Activated T-helper 2 cell treated with anti-CD3 and anti-CD28 coated beads, Interferon-gamma antibody, Interleukin-2, Interleukin-4, amounts not matched to agents 10 μg/mL and 5 μg/mL and 100 μg/mL, durations not matched to agents 14 hours and 24 hours and 36 hours (primary cell): Measurements from ENCODE around the gene CRIM1. TPM values are rescaled to one million over a fixed set of nuclear protein-coding genes. Genes with fewer than 3 reads are reported as not detected.
"Not testable (repeated sequence)": the region's sequence is repeated elsewhere in the genome, so short reads cannot be mapped to it uniquely, and the experiment has no call there.

ENCODE experiments used
- DNase-seq: peaks from one replicate; pipeline ENCODE4 v3.0.0; 2021; ENCODE audit warnings: low spot score
- H3K27ac Mint-ChIP-seq: one replicate; pipeline ENCODE4 v1.8.0; 2021; ENCODE audit warnings: mixed read lengths
- H3K27me3 Mint-ChIP-seq: one replicate; pipeline ENCODE4 v1.8.0; 2021; ENCODE audit warnings: low read depth, mixed read lengths
- H3K36me3 Mint-ChIP-seq: one replicate; pipeline ENCODE4 v1.8.0; 2021; ENCODE audit warnings: low read depth, mixed read lengths
- H3K4me1 Mint-ChIP-seq: one replicate; pipeline ENCODE4 v1.8.0; 2021; ENCODE audit warnings: low read depth, mixed read lengths
- H3K4me3 Mint-ChIP-seq: one replicate; pipeline ENCODE4 v1.8.0; 2021; ENCODE audit warnings: low read depth, mild to moderate bottlenecking, moderate library complexity, mixed read lengths
- H3K9me3 Mint-ChIP-seq: one replicate; pipeline ENCODE4 v1.8.0; 2021; ENCODE audit warnings: mixed read lengths
- intact Hi-C: fragments of 100-400 bp; cut with micrococcal nuclease; formaldehyde crosslinking; loops from one replicate; pipeline ENCODE4 v1.15.1; 2023
- total RNA-seq: library from RNA; stranded (reverse); gene quantifications from 2 replicates; pipeline ENCODE4 v1.2.3, GENCODE V29; 2022

Gene CRIM1
- total RNA-seq = 12.4 and 12.8 TPM in 2 replicates

GRCh38 chr2:36355151-36355889, at the start of gene CRIM1:
TSS of gene CRIM1 (plus strand) at chr2:36355778. CDS start at chr2:36356293, 515 bp downstream.
- intact Hi-C loops = loop anchor here (2.0 to 5.0 kb wide), 4 partner anchors 45 to 109 kb away; no protein-coding TSS in a partner anchor
- peak; percentile 39 for DNase-seq
- H3K9me3 Mint-ChIP-seq = no peaks in the 10 kb centered on the region
- peak within 1 kb of the TSS; percentile 82 for H3K4me3 Mint-ChIP-seq
- peak within 1 kb of the TSS; percentile 24 for H3K27ac Mint-ChIP-seq
- H3K27me3 Mint-ChIP-seq = peaks cover 64% of the 10 kb centered on the region
- no peaks in the 10 kb centered on the region for H3K36me3 Mint-ChIP-seq
- peaks cover 25% of the 10 kb centered on the region for H3K4me1 Mint-ChIP-seq

- peaks cover 13% of the 10 kb centered on the region for H3K36me3 Mint-ChIP-seq
- H3K27ac Mint-ChIP-seq = no peak overlapping the region
- intact Hi-C loops = no loop called here
- peaks cover 13% of the 10 kb centered on the region for H3K9me3 Mint-ChIP-seq
- no peak for DNase-seq
- H3K4me1 Mint-ChIP-seq = peaks cover 21% of the 10 kb centered on the region
- H3K4me3 Mint-ChIP-seq = no peak overlapping the region
- peaks cover 5% of the 10 kb centered on the region for H3K27me3 Mint-ChIP-seq
Observed at GRCh38 chr2:36307441-36307840, 48.1 kb upstream of the CRIM1 start.

GRCh38 chr2:36310444-36310843, 45.1 kb upstream of the CRIM1 start:
- peak overlapping the region; percentile 9 for H3K4me3 Mint-ChIP-seq
- H3K36me3 Mint-ChIP-seq = peaks cover 13% of the 10 kb centered on the region
- H3K27me3 Mint-ChIP-seq, DNase-seq: not testable (repeated sequence)
- H3K27ac Mint-ChIP-seq = peak overlapping the region; percentile 48
- peaks cover 24% of the 10 kb centered on the region for H3K4me1 Mint-ChIP-seq
- intact Hi-C loops = loop anchor here (1.0 to 2.0 kb wide), 3 partner anchors 44 to 163 kb away; partner anchors contain the start of gene CRIM1
- H3K9me3 Mint-ChIP-seq = peaks cover 17% of the 10 kb centered on the region

GRCh38 chr2:36318547-36318946, 37.0 kb upstream of the CRIM1 start:
- no peak overlapping the region for H3K27ac Mint-ChIP-seq
- intact Hi-C loops = no loop called here
- no peaks in the 10 kb centered on the region for H3K36me3 Mint-ChIP-seq
- peaks cover 6% of the 10 kb centered on the region for H3K9me3 Mint-ChIP-seq
- no peaks in the 10 kb centered on the region for H3K4me1 Mint-ChIP-seq
- peaks cover 21% of the 10 kb centered on the region for H3K27me3 Mint-ChIP-seq
- DNase-seq = no peak
- no peak overlapping the region for H3K4me3 Mint-ChIP-seq

- H3K9me3 Mint-ChIP-seq = no peaks in the 10 kb centered on the region
- no peaks in the 10 kb centered on the region for H3K36me3 Mint-ChIP-seq
- no peak for DNase-seq
- H3K27me3 Mint-ChIP-seq = peaks cover 30% of the 10 kb centered on the region
- H3K27ac Mint-ChIP-seq = no peak overlapping the region
- H3K4me1 Mint-ChIP-seq = no peaks in the 10 kb centered on the region
- no peak overlapping the region for H3K4me3 Mint-ChIP-seq
- intact Hi-C loops = no loop called here
Observed at GRCh38 chr2:36322108-36322507, 33.5 kb upstream of the CRIM1 start.

- Mint-ChIP-seq H3K27me3 (peaks cover 37% of the 10 kb centered on the region), H3K36me3 (no peaks in the 10 kb centered on the region), H3K4me1 (no peaks in the 10 kb centered on the region), H3K9me3 (no peaks in the 10 kb centered on the region), H3K27ac (no peak overlapping the region), H3K4me3 (no peak overlapping the region)
- intact Hi-C loops = no loop called here
- no peak for DNase-seq
Observed at GRCh38 chr2:36326286-36326685, 29.3 kb upstream of the CRIM1 start.

- Mint-ChIP-seq H3K4me1 (peaks cover 3% of the 10 kb centered on the region), H3K36me3 (no peaks in the 10 kb centered on the region), H3K4me3 (no peak overlapping the region), H3K9me3 (no peaks in the 10 kb centered on the region), H3K27me3 (peaks cover 30% of the 10 kb centered on the region), H3K27ac (no peak overlapping the region)
- intact Hi-C loops = no loop called here
- DNase-seq = no peak
Observed at GRCh38 chr2:36329251-36329650, 26.3 kb upstream of the CRIM1 start.

- DNase-seq = no peak
- Mint-ChIP-seq H3K27me3 (peaks cover 30% of the 10 kb centered on the region), H3K36me3 (no peaks in the 10 kb centered on the region), H3K4me3 (no peak overlapping the region), H3K27ac (no peak overlapping the region), H3K4me1 (peaks cover 3% of the 10 kb centered on the region), H3K9me3 (no peaks in the 10 kb centered on the region)
- intact Hi-C loops = no loop called here
Observed at GRCh38 chr2:36329746-36330472, 25.7 kb upstream of the CRIM1 start.

GRCh38 chr2:36330473-36331395, 24.8 kb upstream of the CRIM1 start:
- Mint-ChIP-seq H3K27me3 (peaks cover 36% of the 10 kb centered on the region), H3K36me3 (no peaks in the 10 kb centered on the region), H3K27ac (no peak overlapping the region), H3K4me1 (peaks cover 3% of the 10 kb centered on the region), H3K4me3 (no peak overlapping the region), H3K9me3 (no peaks in the 10 kb centered on the region)
- intact Hi-C loops = no loop called here
- DNase-seq = no peak

GRCh38 chr2:36333350-36334012, 22.1 kb upstream of the CRIM1 start:
- Mint-ChIP-seq H3K4me1 (peaks cover 11% of the 10 kb centered on the region), H3K27ac (no peak overlapping the region), H3K9me3 (no peaks in the 10 kb centered on the region), H3K4me3 (no peak overlapping the region), H3K27me3 (peaks cover 25% of the 10 kb centered on the region), H3K36me3 (no peaks in the 10 kb centered on the region)
- intact Hi-C loops = no loop called here
- DNase-seq = no peak

GRCh38 chr2:36335597-36335996, 20.0 kb upstream of the CRIM1 start:
- no peak for DNase-seq
- Mint-ChIP-seq H3K4me3 (no peak overlapping the region), H3K36me3 (no peaks in the 10 kb centered on the region), H3K9me3 (no peaks in the 10 kb centered on the region), H3K4me1 (peaks cover 14% of the 10 kb centered on the region), H3K27me3 (peaks cover 24% of the 10 kb centered on the region), H3K27ac (no peak overlapping the region)
- intact Hi-C loops = no loop called here

- no peak overlapping the region for H3K4me3 Mint-ChIP-seq
- no peaks in the 10 kb centered on the region for H3K9me3 Mint-ChIP-seq
- intact Hi-C loops = no loop called here
- H3K4me1 Mint-ChIP-seq = peaks cover 14% of the 10 kb centered on the region
- H3K27ac Mint-ChIP-seq = no peak overlapping the region
- DNase-seq = no peak
- H3K36me3 Mint-ChIP-seq = no peaks in the 10 kb centered on the region
- peaks cover 27% of the 10 kb centered on the region for H3K27me3 Mint-ChIP-seq
Observed at GRCh38 chr2:36336321-36336720, 19.3 kb upstream of the CRIM1 start.
